GM12875 (cell line): ENCODE results near the gene MMP2.

Experiments used
- H3K4me3 ChIP-seq: one replicate; pipeline ENCODE4 v1.5.1; 2011; ENCODE audit warnings: low read depth, low read length, control low read depth
- CTCF ChIP-seq: IDR thresholded peaks from 2 replicates; pipeline ENCODE4 v1.5.1; 2011; ENCODE audit warnings: low read depth, mild to moderate bottlenecking, control low read depth, inconsistent platforms, low read length, moderate library complexity, borderline replicate concordance; ENCODE audit not compliant: insufficient read depth

Gene MMP2

GRCh38 chr16:55555436-55555835 lies 76.4 kb downstream of the MMP2 start:
- TF ChIP-seq CTCF = no peak

More at GRCh38 chr16:55555436-55555835, 76.4 kb downstream of the MMP2 start:
- H3K4me3 ChIP-seq = no peak overlapping the region
